Measurements from ENCODE around the gene ST6GALNAC4. TPM values are rescaled to one million over a fixed set of nuclear protein-coding genes. Genes with fewer than 3 reads are reported as not detected.

ST6GALNAC4 gene
- total RNA-seq, 1 donor from 2014 or later = 17.5 TPM

DNA sequence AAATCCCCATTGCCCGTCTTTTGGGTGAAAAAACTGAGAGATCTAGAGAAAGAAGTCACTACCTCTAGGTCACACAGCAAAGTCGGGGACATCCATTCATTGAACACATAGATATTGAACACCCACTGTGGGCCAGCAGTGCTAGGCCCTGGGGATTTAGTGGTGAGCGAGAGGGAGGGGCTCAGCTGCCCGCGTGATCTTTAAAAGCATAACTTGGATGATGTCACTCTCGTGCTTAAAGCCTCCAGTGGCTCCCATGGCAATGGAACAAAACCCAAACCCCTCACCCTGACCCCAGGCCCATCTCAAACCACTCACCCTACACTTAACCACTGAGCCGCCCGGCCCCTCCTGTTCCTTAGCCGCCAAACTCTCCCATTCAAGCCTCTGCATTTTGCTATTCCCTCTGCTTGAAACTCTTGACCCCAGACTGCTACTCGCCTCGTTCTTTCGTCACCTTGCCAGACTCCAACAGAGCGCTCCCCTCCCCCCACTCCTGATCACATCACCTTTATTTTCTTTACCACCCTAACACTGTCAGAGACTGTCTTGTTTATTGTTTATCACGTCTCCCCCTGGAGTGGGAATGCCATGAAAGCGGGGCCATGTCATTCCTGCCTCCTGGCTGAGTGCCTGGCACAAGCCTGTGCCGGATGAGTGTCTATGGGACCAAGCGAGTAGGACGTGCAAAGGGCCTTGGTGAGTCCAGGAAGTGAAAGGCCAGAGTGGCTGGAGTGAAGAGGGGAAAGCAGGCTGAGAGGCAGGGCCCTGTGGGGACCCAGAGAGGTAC is 14.4 kb upstream of the ST6GALNAC4 start:
- Mint-ChIP-seq H3K36me3 (peaks cover 9% of the 10 kb centered on the region), H3K27me3 (peaks cover 29% of the 10 kb centered on the region), H3K9me3 (no peaks in the 10 kb centered on the region), H3K27ac (peak overlapping the region; percentile 88), H3K4me3 (peak overlapping the region; percentile 79), H3K4me1 (ENCODE audit: unreplicated experiment) (peaks cover 25% of the 10 kb centered on the region)
- DNase-seq (ENCODE audit: extremely low spot score, unreplicated experiment) = no peak
- TF ChIP-seq, protein P1, sequence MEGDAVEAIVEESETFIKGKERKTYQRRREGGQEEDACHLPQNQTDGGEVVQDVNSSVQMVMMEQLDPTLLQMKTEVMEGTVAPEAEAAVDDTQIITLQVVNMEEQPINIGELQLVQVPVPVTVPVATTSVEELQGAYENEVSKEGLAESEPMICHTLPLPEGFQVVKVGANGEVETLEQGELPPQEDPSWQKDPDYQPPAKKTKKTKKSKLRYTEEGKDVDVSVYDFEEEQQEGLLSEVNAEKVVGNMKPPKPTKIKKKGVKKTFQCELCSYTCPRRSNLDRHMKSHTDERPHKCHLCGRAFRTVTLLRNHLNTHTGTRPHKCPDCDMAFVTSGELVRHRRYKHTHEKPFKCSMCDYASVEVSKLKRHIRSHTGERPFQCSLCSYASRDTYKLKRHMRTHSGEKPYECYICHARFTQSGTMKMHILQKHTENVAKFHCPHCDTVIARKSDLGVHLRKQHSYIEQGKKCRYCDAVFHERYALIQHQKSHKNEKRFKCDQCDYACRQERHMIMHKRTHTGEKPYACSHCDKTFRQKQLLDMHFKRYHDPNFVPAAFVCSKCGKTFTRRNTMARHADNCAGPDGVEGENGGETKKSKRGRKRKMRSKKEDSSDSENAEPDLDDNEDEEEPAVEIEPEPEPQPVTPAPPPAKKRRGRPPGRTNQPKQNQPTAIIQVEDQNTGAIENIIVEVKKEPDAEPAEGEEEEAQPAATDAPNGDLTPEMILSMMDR (conservative IDR thresholded peaks at IDR 0.05) = no peak

DNA sequence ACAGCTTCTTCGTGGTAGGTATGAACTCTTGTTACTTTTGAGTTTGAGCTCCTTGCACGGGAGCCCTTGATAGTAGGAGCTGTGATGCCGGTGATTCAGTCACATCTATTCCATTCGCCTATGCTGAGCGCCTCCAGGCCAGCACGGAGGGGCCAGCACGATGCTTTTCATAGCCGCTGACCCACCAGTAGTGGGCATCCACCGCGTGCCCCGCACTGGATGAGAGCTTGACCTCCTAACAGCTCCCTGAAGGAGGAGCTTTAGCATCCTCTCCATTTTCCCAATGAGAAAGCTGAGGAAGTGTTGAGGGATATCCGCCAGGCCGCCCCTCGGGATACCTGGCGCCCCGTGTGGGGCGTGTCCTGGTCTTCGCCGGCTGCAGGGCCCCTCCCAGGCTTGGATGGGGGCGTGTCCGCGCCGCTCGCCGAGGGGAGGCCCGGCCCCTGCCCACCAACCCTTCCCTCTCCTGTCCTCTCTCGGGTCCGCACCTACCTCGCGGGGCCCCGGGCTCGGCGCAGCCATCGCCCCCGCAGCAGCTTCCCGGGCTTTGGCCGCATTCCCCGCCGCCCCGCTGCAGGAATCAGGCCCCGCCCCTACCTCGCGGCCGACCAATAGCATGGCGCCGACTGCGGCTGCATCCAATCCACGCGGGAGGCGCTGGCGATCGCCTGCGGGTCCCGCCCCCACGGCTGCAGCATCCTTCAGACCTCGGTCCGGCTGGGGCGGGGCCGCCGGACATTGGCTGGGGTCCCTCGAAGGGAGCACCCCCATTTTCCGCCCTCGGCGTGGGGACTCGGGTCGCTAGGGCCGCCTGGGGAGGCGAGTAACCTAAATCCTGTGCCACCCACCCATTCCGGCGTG is 13.6 kb upstream of the ST6GALNAC4 start, which contains the start of gene PIP5KL1:
TSS of gene PIP5KL1 (minus strand) at position 547 of the 861 bp plus-strand sequence. CDS start at position 522, 25 bp downstream.
- H3K36me3 Mint-ChIP-seq = peaks cover 3% of the 10 kb centered on the region
- peak within 1 kb of the TSS; percentile 88 for H3K27ac Mint-ChIP-seq
- H3K9me3 Mint-ChIP-seq = no peaks in the 10 kb centered on the region
- TF ChIP-seq, protein P1 (conservative IDR thresholded peaks at IDR 0.05) = peak; percentile 44
- peak within 1 kb of the TSS; percentile 80 for H3K4me3 Mint-ChIP-seq
- H3K4me1 Mint-ChIP-seq (ENCODE audit: unreplicated experiment) = peaks cover 18% of the 10 kb centered on the region
- DNase-seq (ENCODE audit: extremely low spot score, unreplicated experiment) = peak; percentile 90
- H3K27me3 Mint-ChIP-seq = peaks cover 38% of the 10 kb centered on the region

DNA sequence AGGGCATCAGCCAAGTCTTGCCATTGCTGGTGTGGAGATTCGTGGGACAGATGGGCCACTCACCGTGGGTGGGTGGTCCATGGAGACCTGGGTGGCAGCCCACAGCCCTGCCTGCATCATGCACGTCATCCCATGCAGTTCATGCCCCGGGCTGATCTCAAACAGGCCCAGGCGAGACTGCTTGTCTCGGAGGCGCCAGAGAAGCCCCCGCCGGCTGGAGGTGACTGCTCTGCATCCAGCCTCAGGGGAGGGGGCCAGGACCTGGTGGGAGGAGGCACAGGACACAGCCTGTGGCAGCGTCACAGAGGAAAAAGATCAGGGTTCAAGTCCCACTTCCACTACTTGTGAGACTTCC is 12.8 kb upstream of the ST6GALNAC4 start:
- TF ChIP-seq, protein P1 (conservative IDR thresholded peaks at IDR 0.05) = no peak
- peaks cover 46% of the 10 kb centered on the region for H3K27me3 Mint-ChIP-seq
- peak overlapping the region; percentile 80 for H3K4me3 Mint-ChIP-seq
- H3K36me3 Mint-ChIP-seq = peaks cover 3% of the 10 kb centered on the region
- no peaks in the 10 kb centered on the region for H3K9me3 Mint-ChIP-seq
- DNase-seq (ENCODE audit: extremely low spot score, unreplicated experiment) = no peak
- peaks cover 18% of the 10 kb centered on the region for H3K4me1 Mint-ChIP-seq (ENCODE audit: unreplicated experiment)
- H3K27ac Mint-ChIP-seq = no peak overlapping the region

DNA sequence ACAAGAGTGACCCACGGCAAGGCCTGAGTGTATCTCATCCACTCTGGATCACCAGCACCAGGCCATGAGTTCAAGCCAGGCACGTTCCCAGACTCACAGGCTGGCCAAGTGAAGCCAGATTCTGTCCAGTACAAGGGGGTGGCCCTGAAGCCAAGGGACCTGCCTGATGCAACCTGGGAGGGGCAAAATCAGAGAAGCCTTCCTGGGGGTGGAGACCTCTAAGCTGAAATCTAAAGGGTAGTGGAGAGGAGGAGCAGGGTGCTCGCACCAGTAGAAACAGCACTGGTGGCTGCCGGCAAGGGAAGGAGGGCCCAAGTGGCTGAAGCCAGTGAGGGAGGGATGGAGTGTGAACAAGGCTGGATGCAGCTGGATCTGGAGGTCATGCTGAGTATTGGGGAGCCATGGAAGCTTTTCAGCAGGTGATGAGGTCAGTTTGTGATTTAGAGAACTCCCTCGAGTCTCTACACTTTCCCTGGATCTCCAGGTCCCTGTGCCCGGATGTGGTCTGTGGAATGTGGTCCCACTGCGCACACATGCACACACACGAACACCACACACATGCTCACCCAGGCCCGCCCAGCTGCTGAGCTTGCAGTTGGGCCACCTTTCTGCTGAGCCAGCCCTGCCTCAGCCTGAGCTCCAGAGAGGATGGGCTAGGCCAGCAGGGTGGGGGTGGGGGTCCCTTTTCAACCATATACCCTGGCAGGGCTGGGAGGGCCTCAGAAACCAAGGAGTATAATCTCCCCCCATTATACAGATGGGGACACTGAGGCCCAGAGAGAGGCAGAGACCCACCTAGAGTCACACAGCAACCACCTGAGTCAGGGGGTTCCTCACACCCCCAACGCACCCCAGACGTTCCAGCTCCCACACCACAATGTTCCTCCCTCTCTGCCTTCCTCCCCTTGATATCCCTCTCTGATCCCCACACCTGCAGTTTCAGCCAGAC is 12.1 kb upstream of the ST6GALNAC4 start:
- Mint-ChIP-seq H3K27ac (peak overlapping the region; percentile 70), H3K36me3 (peaks cover 3% of the 10 kb centered on the region), H3K4me1 (ENCODE audit: unreplicated experiment) (peaks cover 14% of the 10 kb centered on the region), H3K9me3 (no peaks in the 10 kb centered on the region), H3K4me3 (peak overlapping the region; percentile 80), H3K27me3 (peaks cover 48% of the 10 kb centered on the region)
- TF ChIP-seq, protein P1 (conservative IDR thresholded peaks at IDR 0.05) = no peak
- no peak for DNase-seq (ENCODE audit: extremely low spot score, unreplicated experiment)

Data from type B pancreatic cell (in vitro differentiated cells).